ENCODE results near the gene PLOD2. TPM values are rescaled to one million over a fixed set of nuclear protein-coding genes. Genes with fewer than 3 reads are reported as not detected.

The PLOD2 gene
- total RNA-seq = 57.5 and 65.9 TPM in 2 replicates

GRCh38 chr3:146160964-146161662 lies at the start of gene PLOD2:
PLOD2 (minus strand) TSS chr3:146161184; CDS start chr3:146160989, 195 bp downstream.

Other genes starting within 250 kb of the PLOD2 start
- gene PLSCR4, start 89.9 kb upstream of the PLOD2 start, total RNA-seq = 13.8 and 25.5 TPM in 2 replicates

All from bronchial smooth muscle cell (primary cell).